GM12872 (cell line): Measurements from ENCODE around the gene R3HCC1L.

Source experiments
- TF ChIP-seq, protein P1 (sequence below): IDR thresholded peaks from 3 replicates; pipeline ENCODE4 v1.5.1; 2011; ENCODE audit warnings: low read depth, mild to moderate bottlenecking, low read length, moderate library complexity; ENCODE audit not compliant: insufficient read depth

The R3HCC1L gene

DNA sequence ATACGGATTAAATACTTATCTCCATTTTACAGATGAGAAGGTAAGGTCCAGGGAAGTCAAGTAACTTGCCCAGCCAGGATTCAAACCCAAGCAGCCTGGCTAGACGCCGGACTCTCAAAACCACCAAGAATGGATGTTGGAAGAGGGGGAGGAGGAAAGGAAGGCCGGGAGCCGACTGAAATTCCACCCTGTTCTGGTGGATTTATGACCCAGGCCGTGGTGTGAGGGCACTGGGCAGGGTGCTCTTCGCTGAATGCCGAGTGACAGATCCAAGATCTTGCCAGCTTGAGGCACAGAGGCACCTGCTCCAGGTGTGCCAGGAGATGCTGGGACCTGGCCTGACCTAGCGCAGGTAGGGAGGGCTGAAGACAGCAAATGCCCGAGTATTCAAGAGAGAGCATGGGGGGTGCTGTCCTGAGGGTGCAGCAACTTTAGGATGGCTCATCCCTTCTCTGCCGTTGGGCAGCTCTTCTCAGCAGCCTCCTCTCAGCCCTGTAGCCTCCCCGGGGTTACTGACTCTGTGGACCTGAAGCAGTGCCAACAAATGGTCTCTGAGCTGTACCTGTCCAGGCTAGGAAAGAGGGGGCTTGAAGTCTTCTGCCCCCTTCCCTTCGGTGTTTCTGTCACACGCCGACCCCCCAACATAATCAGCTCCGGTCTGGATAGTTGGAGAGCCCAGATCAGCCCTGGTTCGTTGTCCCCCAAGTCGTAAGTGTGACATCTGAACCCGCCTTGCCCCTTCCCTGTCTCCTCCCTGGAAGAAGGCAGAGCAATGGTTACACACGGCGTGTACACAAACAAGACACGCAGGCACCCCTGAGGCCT is 132.8 kb downstream of the R3HCC1L start:
- TF ChIP-seq, protein P1, sequence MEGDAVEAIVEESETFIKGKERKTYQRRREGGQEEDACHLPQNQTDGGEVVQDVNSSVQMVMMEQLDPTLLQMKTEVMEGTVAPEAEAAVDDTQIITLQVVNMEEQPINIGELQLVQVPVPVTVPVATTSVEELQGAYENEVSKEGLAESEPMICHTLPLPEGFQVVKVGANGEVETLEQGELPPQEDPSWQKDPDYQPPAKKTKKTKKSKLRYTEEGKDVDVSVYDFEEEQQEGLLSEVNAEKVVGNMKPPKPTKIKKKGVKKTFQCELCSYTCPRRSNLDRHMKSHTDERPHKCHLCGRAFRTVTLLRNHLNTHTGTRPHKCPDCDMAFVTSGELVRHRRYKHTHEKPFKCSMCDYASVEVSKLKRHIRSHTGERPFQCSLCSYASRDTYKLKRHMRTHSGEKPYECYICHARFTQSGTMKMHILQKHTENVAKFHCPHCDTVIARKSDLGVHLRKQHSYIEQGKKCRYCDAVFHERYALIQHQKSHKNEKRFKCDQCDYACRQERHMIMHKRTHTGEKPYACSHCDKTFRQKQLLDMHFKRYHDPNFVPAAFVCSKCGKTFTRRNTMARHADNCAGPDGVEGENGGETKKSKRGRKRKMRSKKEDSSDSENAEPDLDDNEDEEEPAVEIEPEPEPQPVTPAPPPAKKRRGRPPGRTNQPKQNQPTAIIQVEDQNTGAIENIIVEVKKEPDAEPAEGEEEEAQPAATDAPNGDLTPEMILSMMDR = no peak

DNA sequence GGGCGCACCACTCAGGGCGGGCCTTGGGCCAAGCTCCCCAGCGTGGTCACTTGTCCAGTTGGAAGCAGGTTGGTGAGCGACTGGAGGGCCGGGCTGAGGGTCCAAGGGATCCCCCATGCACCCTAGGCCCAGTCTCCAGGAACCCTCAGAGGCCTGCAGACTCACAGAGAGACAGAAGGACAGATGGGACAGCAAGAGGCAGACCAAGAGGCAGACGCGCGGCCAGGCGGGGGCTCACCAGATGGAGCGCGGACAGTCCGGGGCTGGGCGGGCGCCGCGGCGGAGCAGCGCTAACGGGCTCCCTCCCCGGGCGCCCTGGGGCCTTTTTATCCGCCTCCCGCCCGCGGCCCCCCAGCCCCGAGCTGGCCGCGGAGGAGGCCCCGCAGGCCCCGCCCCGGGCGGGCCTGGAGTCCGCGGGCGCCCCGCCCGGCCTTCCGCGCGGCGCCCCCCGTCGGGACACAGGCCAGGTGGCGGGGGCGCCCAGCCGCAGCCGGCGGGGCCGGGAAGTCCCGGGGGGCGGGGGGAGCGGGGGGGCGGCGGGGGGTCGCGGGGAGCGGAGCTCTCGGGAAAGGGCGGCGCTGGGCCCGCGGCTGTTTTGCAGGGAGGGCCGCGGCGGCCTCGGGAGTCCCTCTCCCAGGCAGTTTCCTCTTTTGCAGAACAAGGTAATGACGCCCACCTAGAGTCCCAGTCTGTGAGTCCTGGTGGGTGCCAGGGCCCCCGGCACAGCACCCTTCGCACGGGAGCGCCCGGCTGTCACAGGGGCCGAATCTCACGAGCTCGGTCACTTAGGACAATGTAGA is 133.6 kb downstream of the R3HCC1L start, which contains the start of gene LOXL4:
TSS of gene LOXL4 (minus strand) at position 301 of the 800 bp plus-strand sequence. CDS start 5,175 bp downstream, outside the sequence.
- TF ChIP-seq, protein P1 = no peak

DNA sequence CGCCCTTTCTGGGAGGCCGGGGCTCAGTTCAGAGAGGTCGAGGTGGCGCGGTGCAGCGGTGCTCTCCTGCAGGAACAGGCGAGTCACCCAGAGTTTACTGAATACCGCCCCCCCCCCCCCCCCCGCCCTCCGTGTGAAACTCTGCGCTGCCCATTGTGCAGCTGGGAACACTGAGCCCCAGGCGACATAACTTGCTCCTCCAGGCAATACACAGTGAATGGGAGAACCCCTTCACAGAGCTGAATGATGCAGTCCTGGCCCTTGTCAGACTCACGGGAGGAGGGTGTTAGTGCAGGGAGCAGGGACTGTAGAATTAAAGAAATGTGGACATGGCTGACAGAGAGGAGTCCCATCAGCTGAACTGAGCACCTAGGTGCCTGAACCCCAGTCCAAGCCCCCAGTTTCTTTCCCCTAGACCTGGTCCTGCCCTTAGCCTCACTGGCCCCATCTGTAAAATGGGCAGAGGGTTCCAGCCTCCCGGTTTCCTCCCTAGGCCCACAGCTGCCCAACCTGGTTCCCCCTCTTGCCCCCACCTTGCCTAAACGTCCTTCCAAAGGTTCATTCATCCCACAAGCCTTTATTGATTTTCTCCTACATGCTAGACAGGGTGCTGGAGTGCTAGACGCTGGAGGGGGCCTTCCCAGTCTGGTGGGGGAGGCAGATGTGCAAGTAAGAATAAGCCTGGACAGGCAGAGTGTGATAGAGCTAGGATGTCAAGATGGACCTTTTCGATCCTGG is 134.4 kb downstream of the R3HCC1L start:
- TF ChIP-seq, protein P1 = no peak

DNA sequence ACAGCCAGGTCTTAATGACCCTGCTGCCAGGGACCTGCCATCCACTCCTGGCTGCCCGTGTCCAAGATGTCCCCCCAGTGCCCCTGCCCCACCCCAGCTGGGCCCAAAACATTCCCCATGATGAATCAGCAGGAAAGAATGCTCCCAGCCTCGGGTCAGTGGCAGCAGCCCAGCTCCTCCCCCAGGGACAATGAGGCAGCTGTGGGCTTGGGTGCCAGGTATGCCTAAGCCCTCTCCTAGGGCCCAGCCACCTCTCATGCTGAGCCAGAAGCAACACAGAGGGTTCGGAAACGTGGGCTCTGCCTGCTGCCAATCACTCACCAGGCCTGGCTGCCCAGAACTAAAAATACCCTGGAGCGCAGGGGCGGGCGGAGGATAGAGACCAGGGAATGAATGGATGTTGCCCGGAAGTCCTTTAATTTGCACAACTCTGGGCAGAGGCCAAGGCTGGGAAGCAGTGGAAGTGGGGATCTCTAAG is 135.0 kb downstream of the R3HCC1L start:
- TF ChIP-seq, protein P1 = no peak

DNA sequence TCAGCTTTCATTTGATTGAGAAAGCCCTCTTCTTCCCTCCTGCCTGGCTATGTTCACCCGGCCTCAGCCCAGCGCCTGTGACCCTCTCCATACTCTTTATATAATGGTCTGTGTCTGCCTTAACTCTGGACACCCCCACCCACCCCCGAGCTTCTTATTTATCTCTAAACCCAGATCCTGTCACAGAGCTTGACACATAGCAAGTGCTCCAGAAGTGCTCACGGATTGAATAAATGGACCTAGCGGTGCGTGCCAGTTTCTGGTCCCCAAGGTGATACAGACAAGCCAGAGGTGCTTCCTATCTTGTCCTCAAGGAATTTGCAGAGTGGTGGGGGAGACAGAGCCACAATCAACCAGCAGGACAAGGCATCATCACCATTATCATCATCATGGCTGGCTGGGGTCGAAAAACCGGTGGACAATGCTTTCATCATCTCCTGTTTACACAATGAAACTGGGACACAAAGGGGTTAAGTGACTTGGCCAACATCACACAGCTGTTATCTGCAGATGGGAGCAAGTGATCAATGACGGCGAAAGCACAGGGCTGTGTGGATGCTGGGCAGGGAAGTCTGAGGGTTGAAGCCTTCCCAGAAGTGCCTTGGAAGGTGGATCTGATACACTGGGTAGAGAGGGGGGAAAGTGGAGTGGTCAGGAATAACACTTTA is 135.8 kb downstream of the R3HCC1L start:
- TF ChIP-seq, protein P1 = no peak

DNA sequence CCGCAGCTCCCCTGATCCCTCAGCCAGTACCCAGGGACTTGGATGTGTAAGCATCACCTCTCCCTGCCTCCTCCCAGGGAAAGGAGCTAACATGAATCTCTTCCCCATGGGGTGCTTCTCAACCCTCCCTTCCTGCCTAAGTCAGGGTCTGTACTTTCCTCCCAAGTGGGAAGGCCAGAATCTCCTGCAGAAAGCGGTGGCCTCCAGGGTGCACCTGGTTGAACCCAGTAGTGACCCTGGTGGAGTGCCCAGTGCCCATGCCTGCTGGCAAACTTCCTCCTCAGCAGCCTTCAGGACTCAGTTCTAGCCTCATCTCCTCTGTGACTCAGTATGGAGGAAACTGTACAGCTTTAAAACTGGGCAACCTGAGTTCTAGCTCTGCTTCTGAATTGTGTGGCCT is 136.3 kb downstream of the R3HCC1L start:
- TF ChIP-seq, protein P1 = no peak

DNA sequence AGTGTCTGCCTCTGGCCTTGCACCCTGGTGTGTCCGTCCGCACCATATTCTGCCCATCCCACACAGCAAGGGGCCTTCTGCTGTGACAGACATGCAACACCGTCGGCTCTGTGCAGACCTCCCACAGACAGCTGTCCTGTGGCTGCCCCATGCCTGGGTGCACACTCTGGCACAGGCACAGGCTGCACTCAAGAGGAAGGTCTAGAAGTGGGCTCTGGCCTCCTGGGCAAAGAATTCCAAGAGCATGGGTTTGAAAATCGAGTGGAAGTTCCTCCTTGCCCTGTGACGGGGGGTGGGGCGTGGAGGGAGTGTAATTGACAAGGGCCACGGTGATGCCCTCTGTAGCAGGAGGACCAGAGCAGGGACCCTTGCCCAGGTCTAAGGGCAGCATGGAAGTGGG is 137.8 kb downstream of the R3HCC1L start:
- TF ChIP-seq, protein P1 = no peak
